ENCODE data around the gene FAM53A. TPM values are rescaled to one million over a fixed set of nuclear protein-coding genes. Genes with fewer than 3 reads are reported as not detected.

FAM53A gene
- total RNA-seq, 5 donors from 2014 or later (not counting 1 experiment from before 2014, with no cell fraction given) = 1.4 to 3.0 (median 1.9) TPM

- H3K4me3 Mint-ChIP-seq = no peak overlapping the region
- H3K9me3 ChIP-seq = no peaks in the 10 kb centered on the region
- H3K27ac ChIP-seq (ENCODE audit: low read length) = no peak overlapping the region
- WGBS (ENCODE audit: insufficient coverage) = 93% methylated on average over 10 of the region's 12 CpGs
- H3K4me1 Mint-ChIP-seq = no peaks in the 10 kb centered on the region
- no peaks in the 10 kb centered on the region for H3K4me1 ChIP-seq (ENCODE audit: control insufficient read depth in 1 of 2, extremely low read depth in 1 of 2, insufficient read depth in 2 of 2, low read length in 2 of 2)
- ChIA-PET CTCF (no interaction called here), POLR2A (no interaction called here)
- H3K27ac Mint-ChIP-seq = no peak overlapping the region
- no peaks in the 10 kb centered on the region for H3K27me3 ChIP-seq (replicated peaks in 1 of 2; ENCODE audit: control insufficient read depth in 2 of 2, extremely low read depth in 1 of 2, insufficient read depth in 2 of 2, low read length in 1 of 2)
- ATAC-seq (replicated peaks in 1 of 4) (no peak), DNase-seq (no peak)
- H3K4me3 ChIP-seq (ENCODE audit: control insufficient read depth in 1 of 2, extremely low read depth in 1 of 2, low read length in 1 of 2) = no peak overlapping the region
- no peaks in the 10 kb centered on the region for H3K36me3 ChIP-seq (ENCODE audit: control insufficient read depth in 2 of 2, extremely low read depth in 1 of 2, insufficient read depth in 1 of 2, low read length in 1 of 2)
- H3K27me3 Mint-ChIP-seq = no peaks in the 10 kb centered on the region
- peaks cover 3% of the 10 kb centered on the region for H3K36me3 Mint-ChIP-seq
- H3K9me3 Mint-ChIP-seq = no peaks in the 10 kb centered on the region
Observed at GRCh38 chr4:1666391-1666790, 17.7 kb downstream of the FAM53A start.

- ATAC-seq (replicated peaks in 1 of 4) = no peak
- no peaks in the 10 kb centered on the region for H3K4me1 Mint-ChIP-seq
Observed at GRCh38 chr4:1664141-1664540, 20.0 kb downstream of the FAM53A start.

GRCh38 chr4:1663549-1663948 lies 20.6 kb downstream of the FAM53A start:
- Histone ChIP-seq H3K27me3 (replicated peaks in 1 of 2; ENCODE audit: control insufficient read depth in 2 of 2, extremely low read depth in 1 of 2, insufficient read depth in 2 of 2, low read length in 1 of 2) (peaks cover 0 to 7% of the 10 kb centered on the region in 2 experiments), H3K4me3 (ENCODE audit: control insufficient read depth in 1 of 2, extremely low read depth in 1 of 2, low read length in 1 of 2) (no peak overlapping the region), H3K27ac (ENCODE audit: low read length) (no peak overlapping the region), H3K36me3 (ENCODE audit: control insufficient read depth in 2 of 2, extremely low read depth in 1 of 2, insufficient read depth in 1 of 2, low read length in 1 of 2) (no peaks in the 10 kb centered on the region), H3K9me3 (no peaks in the 10 kb centered on the region), H3K4me1 (ENCODE audit: control insufficient read depth in 1 of 2, extremely low read depth in 1 of 2, insufficient read depth in 2 of 2, low read length in 2 of 2) (no peaks in the 10 kb centered on the region)
- Mint-ChIP-seq H3K27ac (no peak overlapping the region), H3K9me3 (no peaks in the 10 kb centered on the region), H3K4me3 (no peak overlapping the region), H3K36me3 (peaks cover 3% of the 10 kb centered on the region), H3K27me3 (no peaks in the 10 kb centered on the region), H3K4me1 (no peaks in the 10 kb centered on the region)
- 87% methylated on average over 4 of the region's 5 CpGs for WGBS (ENCODE audit: insufficient coverage)
- POLR2A ChIA-PET = interaction anchor here in 1 of 2 donors (0.6 kb wide), 2 partner anchors 364 to 895 kb away, joined by 3 to 5 read pairs; no protein-coding TSS in a partner anchor
- DNase-seq = no peak
- no peak for ATAC-seq (replicated peaks in 1 of 4)
- CTCF ChIA-PET = interaction anchor here in 1 of 2 donors (0.7 kb wide), 1 partner anchor 119 kb away, joined by 4 read pairs; no protein-coding TSS in a partner anchor

More at GRCh38 chr4:1664141-1664540, 20.0 kb downstream of the FAM53A start:
- Histone ChIP-seq H3K9me3 (no peaks in the 10 kb centered on the region), H3K27me3 (replicated peaks in 1 of 2; ENCODE audit: control insufficient read depth in 2 of 2, extremely low read depth in 1 of 2, insufficient read depth in 2 of 2, low read length in 1 of 2) (peaks cover 0 to 2% of the 10 kb centered on the region in 2 experiments), H3K36me3 (ENCODE audit: control insufficient read depth in 2 of 2, extremely low read depth in 1 of 2, insufficient read depth in 1 of 2, low read length in 1 of 2) (no peaks in the 10 kb centered on the region), H3K4me1 (ENCODE audit: control insufficient read depth in 1 of 2, extremely low read depth in 1 of 2, insufficient read depth in 2 of 2, low read length in 2 of 2) (no peaks in the 10 kb centered on the region), H3K4me3 (ENCODE audit: control insufficient read depth in 1 of 2, extremely low read depth in 1 of 2, low read length in 1 of 2) (no peak overlapping the region), H3K27ac (ENCODE audit: low read length) (no peak overlapping the region)
- POLR2A ChIA-PET = interaction anchor here in 1 of 2 donors (0.6 kb wide), 2 partner anchors 365 to 895 kb away, joined by 3 to 5 read pairs; no protein-coding TSS in a partner anchor
- Mint-ChIP-seq H3K27me3 (no peaks in the 10 kb centered on the region), H3K27ac (no peak overlapping the region), H3K9me3 (no peaks in the 10 kb centered on the region), H3K4me3 (no peak overlapping the region), H3K36me3 (peaks cover 3% of the 10 kb centered on the region)
- DNase-seq = no peak
- CTCF ChIA-PET = interaction anchor here in 1 of 2 donors (0.7 kb wide), 1 partner anchor 118 kb away, joined by 4 read pairs; no protein-coding TSS in a partner anchor
- no CpG with 5 or more reads among the region's 8 CpGs for WGBS (ENCODE audit: insufficient coverage)

GRCh38 chr4:1661695-1662094 lies 22.4 kb downstream of the FAM53A start:
- no peaks in the 10 kb centered on the region for H3K36me3 ChIP-seq (ENCODE audit: control insufficient read depth in 2 of 2, extremely low read depth in 1 of 2, insufficient read depth in 1 of 2, low read length in 1 of 2)
- ATAC-seq (replicated peaks in 1 of 4) (no peak), DNase-seq (no peak)
- Mint-ChIP-seq H3K27ac (no peak overlapping the region), H3K27me3 (no peaks in the 10 kb centered on the region), H3K4me1 (no peaks in the 10 kb centered on the region), H3K4me3 (no peak overlapping the region), H3K9me3 (no peaks in the 10 kb centered on the region), H3K36me3 (peaks cover 3% of the 10 kb centered on the region)
- no peaks in the 10 kb centered on the region for H3K4me1 ChIP-seq (ENCODE audit: control insufficient read depth in 1 of 2, extremely low read depth in 1 of 2, insufficient read depth in 2 of 2, low read length in 2 of 2)
- no peak overlapping the region for H3K27ac ChIP-seq (ENCODE audit: low read length)
- ChIA-PET POLR2A (no interaction called here), CTCF (no interaction called here)
- H3K4me3 ChIP-seq (ENCODE audit: control insufficient read depth in 1 of 2, extremely low read depth in 1 of 2, low read length in 1 of 2) = no peak overlapping the region
- peaks cover 0 to 7% of the 10 kb centered on the region in 2 experiments for H3K27me3 ChIP-seq (replicated peaks in 1 of 2; ENCODE audit: control insufficient read depth in 2 of 2, extremely low read depth in 1 of 2, insufficient read depth in 2 of 2, low read length in 1 of 2)
- 99% methylated on average over 11 of the region's 14 CpGs for WGBS (ENCODE audit: insufficient coverage)
- H3K9me3 ChIP-seq = no peaks in the 10 kb centered on the region

DNA sequence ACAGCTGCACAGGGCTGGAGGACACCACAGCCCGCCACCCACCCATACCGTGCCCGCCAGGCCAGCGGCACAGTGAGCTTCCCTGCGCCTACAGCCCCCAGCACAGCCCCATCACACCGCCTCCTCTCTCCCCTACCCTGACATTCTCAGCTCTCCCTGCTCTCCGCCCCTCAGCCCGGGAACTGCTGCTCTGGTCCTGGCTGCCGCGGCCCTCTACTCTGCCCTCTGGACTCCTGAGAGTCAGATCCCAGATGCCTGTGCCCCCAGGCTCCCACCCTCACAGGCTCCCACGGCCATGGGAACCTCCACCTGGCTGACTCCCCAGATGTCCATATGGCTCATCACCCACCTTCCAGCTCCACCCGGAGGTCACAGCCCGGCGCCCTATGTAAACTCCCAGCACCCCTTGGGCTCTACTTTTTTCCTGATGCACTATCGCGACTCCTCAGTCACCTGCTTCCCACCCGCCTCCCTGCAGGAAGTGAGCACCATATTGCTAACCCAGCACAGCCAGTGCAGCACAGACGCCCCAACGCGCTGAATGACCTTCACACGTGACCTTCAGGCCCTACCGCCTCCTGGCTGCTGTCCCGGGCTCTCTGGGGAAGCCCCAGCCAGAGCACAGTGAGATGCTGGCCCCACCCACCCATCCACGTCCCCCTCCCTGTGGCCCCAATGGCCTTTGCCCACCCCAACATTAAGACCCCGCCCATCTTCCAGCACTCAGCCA lies 23.0 kb downstream of the FAM53A start:
- Histone ChIP-seq H3K4me3 (ENCODE audit: control insufficient read depth in 1 of 2, extremely low read depth in 1 of 2, low read length in 1 of 2) (no peak overlapping the region), H3K27ac (ENCODE audit: low read length) (no peak overlapping the region), H3K27me3 (replicated peaks in 1 of 2; ENCODE audit: control insufficient read depth in 2 of 2, extremely low read depth in 1 of 2, insufficient read depth in 2 of 2, low read length in 1 of 2) (peaks cover 0 to 7% of the 10 kb centered on the region in 2 experiments), H3K9me3 (no peaks in the 10 kb centered on the region), H3K36me3 (ENCODE audit: control insufficient read depth in 2 of 2, extremely low read depth in 1 of 2, insufficient read depth in 1 of 2, low read length in 1 of 2) (no peaks in the 10 kb centered on the region), H3K4me1 (ENCODE audit: control insufficient read depth in 1 of 2, extremely low read depth in 1 of 2, insufficient read depth in 2 of 2, low read length in 2 of 2) (no peaks in the 10 kb centered on the region)
- peaks cover 5% of the 10 kb centered on the region for H3K36me3 Mint-ChIP-seq
- H3K4me1 Mint-ChIP-seq = no peaks in the 10 kb centered on the region
- no peaks in the 10 kb centered on the region for H3K9me3 Mint-ChIP-seq
- DNase-seq (no peak), ATAC-seq (replicated peaks in 1 of 4) (no peak)
- POLR2A ChIA-PET = no interaction called here
- H3K27me3 Mint-ChIP-seq = no peaks in the 10 kb centered on the region
- H3K27ac Mint-ChIP-seq = no peak overlapping the region
- WGBS (ENCODE audit: insufficient coverage) = 87% methylated on average over 23 of the region's 25 CpGs
- no peak overlapping the region for H3K4me3 Mint-ChIP-seq
- CTCF ChIA-PET = no interaction called here

DNA sequence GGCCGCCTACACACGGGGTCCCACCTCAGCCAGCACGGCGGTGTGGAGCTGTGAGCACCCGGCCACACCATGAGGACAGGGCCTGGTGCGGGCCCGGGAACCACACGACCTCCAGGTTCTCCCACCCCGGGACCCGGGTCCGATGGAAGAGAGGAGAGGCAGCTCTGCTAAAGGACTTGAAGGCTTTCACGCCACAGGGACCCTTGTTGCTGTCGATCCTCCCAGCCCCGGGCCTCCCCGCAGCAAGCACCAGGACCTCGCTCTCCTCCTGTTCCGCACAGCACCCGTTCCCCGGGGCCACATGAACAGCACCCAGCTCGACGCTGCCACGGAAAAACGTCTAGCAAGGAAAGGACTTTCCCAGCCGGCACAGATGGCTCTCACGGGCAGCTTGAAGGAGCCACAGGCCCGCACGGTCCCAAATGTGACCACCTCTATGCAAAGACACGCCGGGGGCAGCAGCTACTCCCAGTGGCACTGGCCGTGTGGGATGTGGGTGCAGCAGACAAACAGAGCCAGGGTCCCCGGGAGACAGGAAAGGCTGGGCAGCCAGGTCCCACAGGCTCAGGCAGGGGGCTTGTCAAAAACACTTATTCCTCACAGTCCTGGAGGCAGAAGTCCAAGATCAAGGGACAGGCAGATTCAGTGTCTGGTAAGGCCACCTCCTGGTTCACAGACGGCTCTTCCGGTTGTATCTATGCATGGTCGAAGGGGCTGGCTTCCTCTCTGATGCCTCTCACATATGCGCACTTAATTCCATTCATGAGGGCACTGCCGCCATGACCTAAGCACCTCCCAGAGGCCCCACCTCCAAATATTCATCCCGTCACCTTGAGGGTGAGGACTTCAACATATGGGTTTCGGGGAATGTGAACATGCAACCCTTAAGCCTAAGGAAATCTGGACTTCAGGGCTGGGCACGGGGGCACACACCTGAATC lies 24.7 kb downstream of the FAM53A start:
- ChIA-PET CTCF (no interaction called here), POLR2A (interaction anchor here in 1 of 2 donors (0.6 kb wide), 1 partner anchor 130 kb away, joined by 3 read pairs; no protein-coding TSS in a partner anchor)
- Mint-ChIP-seq H3K36me3 (peaks cover 8% of the 10 kb centered on the region), H3K4me1 (no peaks in the 10 kb centered on the region), H3K27ac (no peak overlapping the region), H3K9me3 (no peaks in the 10 kb centered on the region), H3K4me3 (no peak overlapping the region), H3K27me3 (no peaks in the 10 kb centered on the region)
- H3K4me1 ChIP-seq (ENCODE audit: control insufficient read depth in 1 of 2, extremely low read depth in 1 of 2, insufficient read depth in 2 of 2, low read length in 2 of 2) = no peaks in the 10 kb centered on the region
- H3K36me3 ChIP-seq (ENCODE audit: control insufficient read depth in 2 of 2, extremely low read depth in 1 of 2, insufficient read depth in 1 of 2, low read length in 1 of 2) = no peaks in the 10 kb centered on the region
- DNase-seq (no peak), ATAC-seq (replicated peaks in 1 of 4) (no peak)
- H3K27me3 ChIP-seq (replicated peaks in 1 of 2; ENCODE audit: control insufficient read depth in 2 of 2, extremely low read depth in 1 of 2, insufficient read depth in 2 of 2, low read length in 1 of 2) = peaks cover 0 to 7% of the 10 kb centered on the region in 2 experiments
- H3K9me3 ChIP-seq = no peaks in the 10 kb centered on the region
- 93% methylated on average over 34 of the region's 39 CpGs for WGBS (ENCODE audit: insufficient coverage)
- no peak overlapping the region for H3K4me3 ChIP-seq (ENCODE audit: control insufficient read depth in 1 of 2, extremely low read depth in 1 of 2, low read length in 1 of 2)
- H3K27ac ChIP-seq (ENCODE audit: low read length) = no peak overlapping the region
